Measurements from ENCODE around the gene HHEX.
"Not testable (repeated sequence)": the region's sequence is repeated elsewhere in the genome, so short reads cannot be mapped to it uniquely, and the experiment has no call there.

HHEX gene

DNA sequence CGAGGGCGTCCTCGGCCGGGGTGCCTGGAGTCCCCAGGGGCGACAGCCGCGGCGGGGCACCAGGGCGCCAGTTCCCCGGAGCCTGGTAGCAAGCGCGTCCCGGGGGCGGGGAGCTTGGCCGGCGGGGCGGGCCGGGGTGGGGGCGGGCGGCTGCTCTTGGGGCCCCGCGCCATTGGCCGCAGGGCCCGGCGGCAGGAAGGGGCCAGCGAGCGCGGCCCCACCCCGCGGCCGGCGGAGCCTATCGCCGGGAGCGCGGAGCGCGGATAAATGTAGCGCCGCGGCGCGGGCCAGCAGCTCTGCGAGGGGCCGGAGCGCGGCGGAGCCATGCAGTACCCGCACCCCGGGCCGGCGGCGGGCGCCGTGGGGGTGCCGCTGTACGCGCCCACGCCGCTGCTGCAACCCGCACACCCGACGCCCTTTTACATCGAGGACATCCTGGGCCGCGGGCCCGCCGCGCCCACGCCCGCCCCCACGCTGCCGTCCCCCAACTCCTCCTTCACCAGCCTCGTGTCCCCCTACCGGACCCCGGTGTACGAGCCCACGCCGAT lies at the start of gene HHEX:
HHEX (plus strand) TSS at position 293 of the 548 bp plus-strand sequence; CDS start at position 325, 32 bp downstream.
- DNase-seq, result peak; percentile 30

DNA sequence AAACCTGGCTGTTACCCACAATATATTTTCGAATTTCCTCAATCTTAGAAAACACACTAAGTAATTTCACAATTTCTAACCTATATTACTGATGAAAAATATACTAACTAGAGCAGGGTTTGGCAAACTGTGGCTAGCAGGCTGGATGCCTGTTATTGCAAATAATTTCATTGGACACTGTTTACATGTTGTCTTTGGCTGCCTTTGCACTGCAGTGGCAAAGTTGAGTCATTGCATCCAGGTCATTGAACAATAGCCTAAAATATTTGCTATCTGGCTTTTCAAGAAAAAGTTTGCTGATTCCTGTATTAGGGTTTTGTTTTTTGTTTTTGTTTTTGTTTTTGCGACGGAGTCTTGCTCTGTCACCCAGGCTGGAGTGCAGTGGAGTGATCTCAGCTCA lies 49.6 kb upstream of the HHEX start:
- no peak for DNase-seq

DNA sequence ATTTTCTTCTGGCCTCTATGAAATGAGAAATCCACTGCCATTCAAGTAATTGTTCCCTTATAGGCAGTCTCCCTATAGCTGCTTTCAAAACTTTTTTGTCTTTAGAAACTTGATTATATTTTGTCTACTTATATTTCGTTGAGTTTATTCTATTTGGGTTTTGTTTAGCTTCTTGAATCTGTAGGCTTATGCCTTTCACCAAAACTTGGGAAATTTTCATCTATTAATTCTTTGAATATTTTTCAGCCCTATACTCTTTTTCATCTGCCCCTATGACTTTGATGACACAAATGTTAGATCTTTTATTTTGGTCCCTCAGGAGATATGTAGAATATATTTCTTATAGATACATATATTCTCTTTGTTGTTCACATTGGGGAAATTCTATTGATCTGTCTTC lies 48.3 kb upstream of the HHEX start:
- no peak for DNase-seq

DNA sequence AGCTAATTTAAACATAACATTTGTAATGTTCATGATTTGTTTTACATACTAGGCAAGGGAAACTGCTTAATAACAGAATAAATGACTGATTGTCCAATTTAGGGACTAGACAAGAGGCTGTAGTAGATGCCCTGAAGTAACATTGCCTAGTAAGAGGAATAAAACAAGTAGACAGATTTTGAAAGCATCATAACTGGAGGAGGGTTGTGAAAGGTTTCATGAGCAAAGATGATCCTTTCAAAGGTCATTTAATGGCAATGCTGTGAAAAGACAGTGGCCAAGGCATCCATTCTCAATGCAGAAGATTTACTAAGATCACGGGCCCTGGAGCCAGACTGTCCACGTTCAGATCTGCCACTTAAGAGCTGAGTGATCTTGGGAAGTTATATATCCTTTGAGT lies 44.8 kb upstream of the HHEX start:
- DNase-seq, result no peak

DNA sequence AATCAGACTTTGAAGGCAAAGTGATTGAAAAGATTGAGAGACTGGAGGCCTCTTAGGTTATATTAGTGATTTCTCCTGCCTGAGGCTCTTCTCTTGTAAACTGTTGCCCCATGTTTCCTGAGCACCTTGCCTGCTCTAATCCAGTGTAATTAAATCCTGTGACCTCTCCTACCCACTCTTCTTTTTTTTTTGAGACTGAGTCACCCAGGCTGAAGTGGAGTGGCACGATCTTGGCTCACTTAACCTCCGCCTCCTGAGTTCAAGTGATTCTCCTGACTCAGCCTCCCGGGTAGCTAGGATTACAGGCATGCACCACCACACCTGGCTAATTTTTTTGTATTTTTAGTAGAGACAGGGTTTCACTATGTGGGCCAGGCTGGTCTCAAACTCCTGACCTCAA lies 38.9 kb upstream of the HHEX start:
- DNase-seq, result not testable (repeated sequence)

DNA sequence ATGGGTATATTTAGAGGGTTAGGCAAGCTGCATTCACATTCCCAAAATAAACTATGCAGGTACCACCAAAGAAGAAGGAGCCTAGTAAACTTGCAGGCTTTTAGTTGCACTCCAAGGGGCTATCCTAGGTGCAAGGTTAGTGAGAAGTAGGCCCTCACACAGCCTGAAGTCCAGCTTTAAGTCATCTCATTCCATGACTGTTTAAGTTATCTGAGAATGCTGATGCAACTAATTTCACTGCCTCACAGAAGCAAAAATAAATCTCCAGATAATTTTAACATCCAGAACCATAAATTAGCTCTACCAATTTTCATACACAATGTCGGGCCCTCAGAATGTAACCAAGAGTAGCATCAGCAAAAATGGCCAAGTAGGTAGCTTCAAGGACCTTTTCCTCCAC lies 34.3 kb upstream of the HHEX start:
- no peak for DNase-seq

DNA sequence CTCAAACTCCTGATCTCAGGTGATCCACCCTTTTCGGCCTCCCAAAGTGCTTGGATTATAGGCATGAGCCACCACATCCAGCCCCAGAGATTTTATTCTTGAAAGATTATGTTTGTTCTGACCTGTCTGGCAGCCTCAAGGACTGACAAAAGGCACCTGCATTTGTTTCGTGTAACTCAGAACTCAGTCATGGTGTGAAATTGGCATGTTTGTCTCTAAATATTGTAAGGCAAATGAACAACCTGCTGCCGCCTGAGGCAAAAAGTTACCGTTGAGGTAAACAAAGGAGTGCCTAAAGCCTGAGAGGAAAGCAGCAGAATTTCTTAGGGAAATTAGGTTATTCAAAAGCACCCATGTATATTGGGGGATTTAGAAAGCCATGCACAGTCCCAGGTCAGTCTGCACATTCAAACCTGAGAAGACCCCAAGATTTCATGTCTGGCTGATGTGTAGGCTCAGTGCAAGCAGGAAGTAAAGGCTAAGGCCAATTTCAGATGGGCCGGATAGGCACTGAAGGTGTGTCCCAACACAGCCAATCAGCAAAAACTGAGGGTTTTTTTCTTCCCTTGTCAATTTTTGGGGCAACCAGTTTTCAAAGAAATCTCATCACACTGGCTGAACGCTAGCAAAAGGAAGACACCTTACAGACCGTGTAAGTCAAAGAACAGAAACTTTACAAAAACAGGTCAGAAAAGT lies 33.3 kb upstream of the HHEX start:
- no peak for DNase-seq

DNA sequence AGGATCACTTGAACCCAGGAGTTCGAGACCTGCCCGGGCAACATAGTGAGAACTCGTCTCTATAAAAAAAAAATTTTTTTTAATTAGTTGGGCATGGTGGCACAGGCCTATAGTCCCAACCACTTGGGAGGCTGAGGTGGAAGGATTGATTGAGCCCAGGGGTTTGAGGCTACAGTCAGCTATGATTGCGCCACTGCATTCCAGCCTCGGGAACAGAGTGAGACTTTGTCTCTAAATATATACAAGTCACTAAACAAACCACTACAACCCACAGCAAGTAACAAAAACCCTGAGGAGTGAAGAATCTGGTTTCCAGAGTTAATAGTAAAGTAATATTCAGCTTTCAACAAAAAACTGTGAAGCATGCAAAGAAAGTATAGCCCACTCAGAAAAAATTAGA lies 32.7 kb upstream of the HHEX start:
- DNase-seq, result no peak

DNA sequence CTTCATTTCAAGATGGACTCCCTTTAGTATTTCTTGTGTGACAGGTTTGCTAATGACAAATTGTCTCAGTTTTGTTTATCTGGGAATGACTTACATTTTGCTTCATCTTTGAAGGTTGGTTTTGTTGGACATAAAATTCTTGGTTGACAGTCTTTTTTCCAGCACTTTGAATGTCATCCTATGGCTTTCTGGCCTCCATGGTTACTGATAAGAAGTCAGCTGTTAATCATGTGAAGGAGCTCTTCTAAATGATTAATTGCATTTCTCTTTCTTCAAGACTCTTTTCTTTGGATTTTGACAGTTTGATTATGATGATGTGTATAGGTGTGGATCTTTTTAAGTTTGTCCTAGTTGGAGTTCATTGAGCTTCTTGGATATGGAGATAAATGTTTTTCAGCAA lies 26.9 kb upstream of the HHEX start:
- no peak for DNase-seq

DNA sequence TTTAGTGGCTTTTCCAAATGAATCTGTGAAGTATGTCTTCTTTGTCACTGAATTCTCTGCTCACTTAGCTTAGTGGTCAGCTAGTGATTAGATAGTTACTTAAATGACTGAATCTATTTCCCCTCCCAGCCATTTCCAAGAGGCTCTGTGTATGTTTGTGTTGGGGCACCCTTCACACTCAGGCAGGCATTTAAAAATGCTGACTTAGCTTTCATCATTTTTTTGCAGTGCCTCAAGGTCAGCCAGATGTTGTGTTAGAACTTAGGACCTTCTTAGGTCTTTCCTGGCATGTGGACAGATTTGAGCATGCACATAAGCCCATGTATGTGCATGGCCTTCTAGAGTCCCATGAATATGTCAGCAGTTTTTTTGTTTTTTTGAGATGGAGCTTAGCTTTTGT lies 25.4 kb upstream of the HHEX start:
- no peak for DNase-seq

DNA sequence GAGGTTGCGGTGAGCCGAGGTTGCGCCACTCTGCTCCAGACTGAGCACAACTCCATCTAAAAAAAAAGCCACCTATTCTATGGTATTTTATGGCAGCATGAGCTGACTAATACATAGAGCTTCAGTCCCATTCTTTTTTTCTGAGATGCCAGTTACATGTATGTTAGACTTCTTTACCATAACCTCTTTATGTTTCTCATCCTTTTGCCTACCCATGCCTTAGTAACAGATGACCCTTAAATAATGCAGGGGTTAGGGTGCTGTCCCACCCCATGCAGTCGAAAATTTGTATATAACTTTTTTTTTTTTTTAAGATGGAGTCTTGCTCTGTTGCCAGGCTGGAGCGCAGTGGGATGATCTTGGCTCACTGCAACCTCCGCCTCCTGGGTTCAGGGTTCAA lies 22.7 kb upstream of the HHEX start:
- DNase-seq, result no peak

DNA sequence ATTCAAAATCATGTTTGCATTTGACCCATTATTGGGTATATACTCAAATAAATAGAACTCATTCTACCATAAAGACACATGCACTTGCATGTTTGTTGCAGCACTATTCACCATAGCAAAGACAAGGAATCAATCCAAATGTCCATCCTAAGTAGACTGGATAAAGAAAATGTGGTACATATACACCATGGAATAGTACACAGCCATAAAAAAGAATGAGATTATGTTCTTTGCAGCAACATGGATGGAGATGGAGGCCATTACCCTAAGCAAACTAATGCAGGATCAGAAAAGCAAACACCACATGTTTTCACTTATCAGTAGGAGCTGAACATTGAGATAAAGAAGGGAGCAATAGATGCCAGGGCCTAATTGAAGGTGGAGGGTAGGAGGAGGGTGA lies 12.0 kb upstream of the HHEX start:
- DNase-seq, result no peak

DNA sequence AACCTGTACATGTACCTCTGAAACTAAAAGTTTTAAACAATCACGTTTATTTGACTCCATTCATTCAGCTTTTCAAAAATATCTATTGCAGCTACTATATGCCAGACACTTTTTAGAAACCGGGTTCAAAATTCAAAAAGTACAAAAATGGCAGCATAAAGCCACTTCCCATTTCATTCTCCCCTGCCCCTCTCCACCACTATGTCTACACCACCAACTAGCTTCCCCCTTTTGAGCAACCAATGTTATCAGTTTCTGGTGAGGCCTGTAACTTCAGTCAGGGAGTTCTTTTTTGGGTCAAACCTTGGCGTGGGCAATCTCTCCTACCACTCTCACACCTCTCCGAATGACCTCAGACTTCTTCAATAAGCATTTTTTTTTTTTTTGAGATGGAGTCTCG lies 11.5 kb upstream of the HHEX start:
- DNase-seq, result no peak

DNA sequence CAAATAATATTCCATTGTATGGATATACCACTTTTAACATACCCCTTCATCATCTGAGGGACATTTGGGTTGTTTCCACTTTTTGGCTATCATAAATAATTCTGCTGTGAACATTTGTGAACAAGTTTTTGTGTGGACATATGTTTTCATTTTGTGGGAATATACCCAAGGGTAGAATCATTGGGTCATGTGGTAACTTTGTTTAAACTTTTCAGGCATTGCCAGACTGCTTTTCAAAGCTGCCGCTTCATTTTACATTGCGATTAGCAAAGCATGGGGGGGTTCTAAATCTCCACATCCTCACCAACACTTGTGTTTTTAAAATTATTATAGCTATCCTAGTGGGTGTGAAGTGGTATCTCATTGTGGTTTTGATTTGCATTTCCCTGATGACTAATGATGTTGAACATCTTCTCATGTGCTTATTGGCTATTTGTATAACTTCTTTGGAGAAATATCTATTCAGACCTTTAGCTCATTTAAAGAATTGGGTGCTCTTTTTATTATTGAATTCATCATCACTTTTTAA lies 8.4 kb upstream of the HHEX start:
- DNase-seq, result no peak

DNA sequence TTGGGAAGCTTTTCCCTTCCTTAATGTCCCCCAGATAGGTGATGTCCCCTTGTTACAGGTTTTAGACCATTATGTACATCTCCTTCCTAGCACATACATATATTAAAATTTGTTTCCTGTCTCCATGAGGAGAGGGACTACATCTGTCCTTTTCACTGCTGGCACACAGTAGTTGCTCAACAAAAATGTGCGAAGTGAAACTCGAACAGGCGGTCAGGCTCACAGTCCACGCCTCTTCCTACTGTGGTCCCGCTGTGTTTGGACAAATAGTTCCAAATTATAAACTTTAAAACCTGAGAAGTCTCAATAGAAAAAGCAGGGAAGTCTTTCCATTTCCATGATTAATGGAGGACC lies 1.2 kb upstream of the HHEX start:
- DNase-seq, result no peak

DNA sequence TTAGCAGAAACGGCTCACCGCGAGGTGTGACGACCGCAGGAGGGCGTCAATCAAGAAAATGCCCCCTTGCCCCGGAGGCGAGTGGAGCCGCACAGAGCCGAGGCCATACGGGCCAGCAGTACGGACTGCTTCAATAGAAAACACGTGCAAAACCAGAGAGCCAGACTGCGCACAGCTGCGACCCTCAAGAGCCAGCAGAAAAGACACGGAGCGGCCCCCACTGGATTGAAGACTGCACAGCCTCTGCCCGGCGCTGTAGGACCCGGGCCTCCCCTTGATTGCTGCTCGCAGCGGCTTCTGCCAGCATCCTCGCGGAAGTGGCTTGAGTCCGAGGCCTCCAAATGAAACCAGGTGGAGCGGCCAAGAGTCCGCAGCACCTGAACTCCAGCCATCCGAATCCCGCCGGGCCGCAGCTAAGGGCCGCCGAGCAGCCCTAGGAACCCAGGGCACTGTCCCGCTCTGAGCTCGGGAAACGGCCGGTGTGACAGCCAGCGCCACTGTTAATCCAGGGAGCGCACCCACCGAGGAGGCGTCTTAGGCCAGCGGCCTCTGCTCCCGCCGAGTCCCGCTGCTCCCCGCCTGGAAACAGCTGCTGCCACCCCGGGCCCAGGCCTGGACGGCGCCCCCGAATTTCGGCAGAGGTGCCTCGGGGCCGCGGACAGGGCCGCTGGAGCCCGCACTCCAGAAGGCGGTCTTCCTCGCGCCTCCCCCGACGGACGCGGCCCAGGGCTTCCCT lies 660 bp upstream of the HHEX start:
- no peak for DNase-seq

DNA sequence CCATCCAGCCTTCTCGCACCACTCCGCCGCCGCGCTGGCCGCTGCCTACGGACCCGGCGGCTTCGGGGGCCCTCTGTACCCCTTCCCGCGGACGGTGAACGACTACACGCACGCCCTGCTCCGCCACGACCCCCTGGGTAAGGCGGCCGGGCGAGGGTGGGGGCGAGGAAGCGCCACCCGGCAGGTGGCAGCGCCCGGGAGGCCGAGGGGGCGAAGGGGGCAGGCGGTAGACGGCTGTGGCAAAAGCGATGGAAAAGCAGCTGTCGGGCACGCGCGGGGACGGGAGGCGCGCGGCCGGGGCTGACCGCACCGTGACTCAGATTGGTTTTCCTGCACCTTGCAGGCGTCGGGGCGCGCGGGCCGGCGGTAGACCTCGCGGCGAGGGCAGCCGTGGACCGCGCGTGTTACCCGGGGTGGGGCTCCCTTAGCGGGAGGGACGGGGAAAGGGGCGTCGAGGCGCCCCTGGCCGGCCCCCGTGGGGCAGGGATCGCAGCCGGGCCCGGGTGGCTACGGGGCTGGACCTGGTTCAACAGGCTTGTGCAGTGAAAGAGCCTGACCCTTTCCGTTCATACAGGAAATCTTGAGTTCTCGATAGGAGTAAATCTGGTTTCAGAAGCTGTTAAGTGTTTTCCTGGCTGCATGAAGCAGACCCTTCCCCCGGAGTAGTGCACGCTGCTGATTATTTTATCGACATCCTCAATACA lies 608 bp downstream of the HHEX start:
- DNase-seq, result no peak

DNA sequence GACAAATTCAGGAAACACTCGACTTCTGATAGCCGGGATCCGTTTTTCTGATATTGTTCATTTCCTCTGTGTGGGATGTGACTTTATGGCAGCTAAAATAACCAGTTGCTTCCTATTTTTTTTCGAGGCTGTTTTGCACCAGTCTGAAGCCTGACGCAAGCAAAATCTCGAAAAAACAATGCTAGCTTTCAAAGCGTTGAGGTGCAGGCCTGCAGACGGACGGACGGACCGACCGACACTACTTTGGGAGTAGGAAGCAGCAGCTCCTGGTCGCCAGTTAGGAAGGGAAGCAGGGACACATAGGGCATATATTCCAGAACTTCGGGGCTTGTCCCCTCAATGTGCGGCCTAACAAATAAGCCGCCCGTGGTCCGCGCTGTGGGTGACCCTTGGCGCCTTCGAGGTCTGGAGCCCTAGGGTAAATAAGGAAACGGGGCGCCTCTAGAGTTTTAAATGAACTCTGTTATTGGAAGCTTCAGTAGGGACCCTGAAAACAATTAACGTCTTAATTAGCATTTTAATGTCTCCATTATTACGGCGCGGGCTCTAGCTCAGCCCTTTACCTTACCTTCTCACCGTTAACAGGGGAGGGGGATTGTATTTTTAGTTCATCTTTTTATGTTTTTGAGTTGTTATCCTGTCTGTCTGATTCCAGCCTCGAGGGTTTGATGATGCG lies 1.3 kb downstream of the HHEX start:
- no peak for DNase-seq

DNA sequence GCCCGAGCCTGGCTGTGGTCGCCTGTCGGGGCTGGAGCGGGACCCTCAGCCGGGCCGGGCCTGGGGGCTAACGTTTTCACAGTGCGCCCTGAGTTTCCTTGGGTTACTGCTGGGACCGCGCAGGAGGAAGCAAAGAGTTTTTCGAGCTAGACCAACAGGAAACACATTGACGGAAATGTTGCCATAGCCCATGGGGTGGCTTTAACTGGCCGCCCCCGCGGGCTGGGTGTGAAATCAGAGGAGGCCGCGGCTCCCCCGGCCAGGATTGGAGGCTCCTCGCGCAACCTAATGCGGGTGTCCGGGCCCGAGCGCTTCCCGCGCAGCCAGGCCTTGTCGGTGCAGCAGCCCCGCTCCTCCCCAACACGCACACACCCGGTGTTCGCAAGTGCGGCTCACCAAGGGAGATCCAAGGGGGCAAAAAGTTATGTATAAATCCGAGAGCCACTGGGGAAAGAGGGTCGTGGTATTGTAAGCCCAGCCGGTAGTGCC lies 1.9 kb downstream of the HHEX start:
- no peak for DNase-seq

DNA sequence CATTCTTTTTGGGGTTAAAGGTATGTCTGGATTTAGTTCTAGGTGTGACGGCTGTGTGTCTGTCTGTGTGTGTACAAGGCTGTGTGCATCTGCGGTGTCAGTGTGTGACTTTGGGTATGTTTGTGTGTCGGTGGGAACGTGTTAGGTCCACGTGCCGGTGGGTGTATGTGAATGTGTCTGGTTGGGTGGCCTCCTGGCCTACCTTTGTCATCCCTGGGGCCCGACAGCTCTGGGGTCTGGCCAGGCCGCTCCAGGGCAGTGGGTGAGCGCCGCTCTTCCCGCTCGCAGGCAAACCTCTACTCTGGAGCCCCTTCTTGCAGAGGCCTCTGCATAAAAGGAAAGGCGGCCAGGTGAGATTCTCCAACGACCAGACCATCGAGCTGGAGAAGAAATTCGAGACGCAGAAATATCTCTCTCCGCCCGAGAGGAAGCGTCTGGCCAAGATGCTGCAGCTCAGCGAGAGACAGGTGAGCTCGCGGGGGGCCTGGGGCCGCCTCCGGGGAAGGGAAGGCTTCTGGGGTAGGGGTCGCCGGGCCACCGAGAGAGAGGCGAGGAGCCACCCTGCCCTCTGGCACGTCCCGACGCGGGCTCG lies 2.4 kb downstream of the HHEX start:
- DNase-seq, result no peak

DNA sequence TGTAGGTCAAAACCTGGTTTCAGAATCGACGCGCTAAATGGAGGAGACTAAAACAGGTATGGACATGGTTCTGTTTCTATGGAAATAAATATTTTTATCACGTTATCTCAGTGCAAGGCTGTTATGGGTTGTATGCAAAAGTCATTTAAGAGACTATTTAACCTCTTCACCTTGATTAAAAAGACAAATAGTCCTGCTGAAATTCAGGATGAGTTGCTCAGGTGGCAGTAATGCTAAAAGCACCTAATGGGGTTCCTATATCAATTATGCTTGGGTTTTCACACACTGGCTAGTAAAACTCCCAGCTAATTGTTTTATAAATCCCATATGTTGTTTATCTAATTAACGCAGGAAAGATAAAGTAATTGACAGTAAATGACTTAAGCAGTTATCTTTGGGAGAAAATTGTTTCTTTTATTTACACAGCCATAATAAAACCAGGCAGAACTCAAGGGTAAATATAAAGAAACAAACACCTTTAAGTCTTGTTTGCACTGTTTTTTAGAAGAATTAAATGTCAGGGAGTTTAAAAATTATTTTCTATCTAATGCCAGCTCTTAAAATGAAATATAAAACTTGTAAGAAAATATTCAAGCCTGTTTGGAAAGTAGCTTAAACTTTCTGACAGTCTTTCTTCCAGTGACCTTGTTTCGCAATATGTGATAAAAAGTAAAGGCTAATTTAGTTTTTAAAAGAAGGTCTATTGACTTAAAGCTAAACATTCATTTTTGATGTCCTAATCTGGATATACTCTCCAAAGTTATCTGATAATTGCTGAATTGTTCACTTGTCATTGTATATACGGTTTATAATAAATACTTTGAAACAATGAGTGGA lies 3.2 kb downstream of the HHEX start:
- DNase-seq, result no peak

DNA sequence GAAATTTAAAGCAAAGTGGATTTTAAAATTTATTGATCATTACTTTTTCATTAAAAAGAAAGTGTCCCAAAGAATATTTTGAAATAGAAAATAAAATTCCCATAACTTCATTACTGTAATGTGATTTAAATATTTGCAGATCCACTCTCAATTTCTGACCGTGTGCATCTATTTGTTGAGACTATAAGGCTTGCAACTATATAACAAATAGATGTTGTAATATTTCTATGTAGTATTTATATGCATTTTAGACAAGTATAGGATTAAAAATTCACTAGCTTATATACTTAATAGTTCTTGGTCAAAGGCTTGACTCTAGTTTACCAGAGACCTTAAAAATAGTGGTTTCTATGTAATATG lies 3.8 kb downstream of the HHEX start:
- DNase-seq, result no peak

All from NCI-H1436 (cell line).